Stimulated activated CD8-positive, alpha-beta memory T cell treated with anti-CD3 and anti-CD28 coated beads, Interleukin-7, amount 100 ng/mL, for 1 hour (primary cell): ENCODE measurements around the gene HOXD1.

Experiments
- DNase-seq, 2 donors: peaks; one replicate each; pipeline ENCODE4 v3.0.0-alpha.2; 2020; ENCODE audit warnings: low read depth in 2 of 2

Gene HOXD1

DNA sequence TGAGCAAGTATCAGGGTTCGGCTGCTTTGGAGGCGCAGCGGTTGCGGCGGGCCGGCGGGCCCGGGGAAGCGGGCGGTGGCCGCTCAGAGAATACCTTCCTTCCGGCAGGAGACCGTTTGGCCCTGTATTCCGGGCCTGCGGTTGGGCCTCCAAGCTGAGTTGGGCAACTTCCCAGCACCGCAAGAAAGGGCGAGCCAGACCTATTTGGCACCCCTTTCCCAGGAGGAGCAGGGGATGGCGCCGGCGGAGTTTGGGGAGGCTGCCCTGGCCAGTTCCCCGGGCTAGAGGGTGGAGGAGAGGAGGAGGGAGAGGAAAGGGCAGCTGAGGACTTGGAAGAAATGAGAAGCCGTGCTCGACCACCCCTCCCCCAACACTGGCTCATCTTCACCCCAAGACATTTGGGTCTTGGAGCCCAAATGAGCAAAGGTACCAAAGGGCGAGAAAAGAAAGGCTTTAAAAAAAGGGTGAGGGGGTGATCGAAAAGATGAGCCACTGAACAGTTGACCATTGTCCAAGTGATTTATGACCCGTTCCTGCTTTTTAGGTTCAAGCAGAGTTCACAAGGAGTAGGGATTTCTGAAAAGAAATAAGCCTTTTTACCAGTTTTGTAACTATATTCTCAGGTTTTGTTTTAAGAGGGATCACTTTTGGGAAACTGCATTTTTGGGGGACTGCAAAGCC is 23.0 kb upstream of the HOXD1 start:
- DNase-seq: no peak

DNA sequence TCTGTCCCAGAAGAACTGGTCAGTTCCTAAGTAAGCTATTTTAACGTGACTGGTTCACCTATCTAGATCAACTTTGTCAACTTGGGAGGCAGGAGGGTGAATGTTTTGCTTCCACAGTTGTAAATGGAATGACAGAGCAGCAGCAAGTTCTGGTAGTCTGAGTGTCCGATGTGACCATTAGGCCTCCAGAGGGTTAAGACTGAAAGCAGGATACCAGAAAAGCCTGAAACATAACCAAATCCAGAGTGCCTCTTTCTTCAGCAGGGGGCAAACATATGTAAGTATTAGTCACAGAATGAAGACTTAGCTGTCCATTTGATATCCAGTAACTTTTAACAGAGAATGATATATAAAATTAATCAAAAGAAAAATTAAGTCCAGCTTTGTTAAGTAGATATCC is 22.2 kb upstream of the HOXD1 start:
- DNase-seq: no peak

DNA sequence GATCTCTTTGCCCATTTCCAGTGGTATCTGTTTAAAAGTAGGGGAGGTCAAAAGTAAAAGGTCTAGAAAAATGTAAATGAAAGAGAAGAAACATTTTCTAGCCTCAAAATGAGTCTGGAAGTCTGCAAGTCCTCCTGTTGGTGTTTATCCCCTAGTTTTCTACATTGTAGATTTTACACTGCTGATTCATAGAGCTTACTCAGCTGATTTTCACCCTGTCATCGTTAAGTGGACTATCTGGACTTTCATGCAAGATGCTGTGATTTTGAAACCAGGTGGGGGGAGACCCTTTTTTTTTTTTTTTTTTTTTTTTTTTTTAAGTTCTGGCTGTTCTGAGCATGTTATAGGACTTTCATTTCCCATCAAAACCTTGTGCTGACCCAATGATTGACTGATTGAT is 21.1 kb upstream of the HOXD1 start:
- no peak for DNase-seq

GRCh38 chr2:176169181-176169580 is 19.3 kb upstream of the HOXD1 start:
- no peak for DNase-seq

DNA sequence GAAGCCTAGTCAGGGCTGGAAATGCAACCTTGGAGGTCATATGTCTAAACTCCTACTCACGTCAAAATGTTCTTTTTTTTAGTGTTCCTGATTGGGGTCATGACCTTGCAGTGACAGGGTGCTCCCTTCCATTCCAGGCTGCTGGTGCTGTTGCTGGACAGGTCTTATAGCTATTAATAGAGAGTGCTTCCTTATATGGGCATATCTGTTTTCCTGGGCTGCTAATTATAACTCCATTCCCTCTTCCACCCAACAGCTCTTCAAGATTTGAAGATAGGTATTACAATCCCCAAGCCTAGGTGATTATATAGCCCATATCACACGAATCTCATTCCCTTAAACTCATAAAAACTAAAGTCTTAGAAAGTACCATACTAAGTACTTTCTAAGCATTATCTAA is 18.8 kb upstream of the HOXD1 start:
- no peak for DNase-seq

GRCh38 chr2:176170602-176171305 is 17.7 kb upstream of the HOXD1 start:
- no peak for DNase-seq

GRCh38 chr2:176171351-176172006 is 17.0 kb upstream of the HOXD1 start:
- no peak for DNase-seq

- DNase-seq: no peak
Observed at GRCh38 chr2:176172007-176172894, 16.2 kb upstream of the HOXD1 start.

DNA sequence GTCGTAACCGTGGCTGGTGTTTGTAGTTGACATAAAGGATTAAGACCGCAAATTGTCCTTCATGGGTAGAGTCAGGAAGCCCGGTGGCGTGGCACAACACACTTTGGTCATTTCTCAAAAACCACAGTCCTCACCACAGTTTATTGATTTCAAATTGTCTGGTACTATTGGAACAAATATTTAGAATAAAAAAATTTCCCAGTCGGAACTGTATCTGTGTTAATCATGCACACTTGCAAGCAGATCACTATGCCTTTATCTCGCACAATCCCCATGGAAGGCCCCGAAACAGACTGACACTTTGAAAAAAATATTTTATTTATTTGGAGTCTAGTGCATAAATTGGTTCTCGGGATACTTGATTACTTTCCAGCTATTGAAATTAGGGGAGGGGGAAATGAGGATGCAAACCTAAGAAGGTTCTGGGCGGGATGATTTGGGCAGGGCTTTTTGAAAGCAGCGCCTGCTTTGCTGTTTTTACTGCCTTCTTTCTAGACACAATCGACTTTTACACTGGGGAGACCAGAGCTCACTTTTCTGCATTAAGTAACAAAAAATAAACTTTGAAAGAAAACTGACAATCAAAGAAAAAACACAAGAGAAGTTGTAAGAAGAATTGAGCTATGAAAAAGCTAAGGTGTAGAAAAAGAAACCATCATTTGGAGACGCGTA is 15.4 kb upstream of the HOXD1 start:
- no peak for DNase-seq

- DNase-seq: no peak
Observed at GRCh38 chr2:176173567-176174381, 14.7 kb upstream of the HOXD1 start.

DNA sequence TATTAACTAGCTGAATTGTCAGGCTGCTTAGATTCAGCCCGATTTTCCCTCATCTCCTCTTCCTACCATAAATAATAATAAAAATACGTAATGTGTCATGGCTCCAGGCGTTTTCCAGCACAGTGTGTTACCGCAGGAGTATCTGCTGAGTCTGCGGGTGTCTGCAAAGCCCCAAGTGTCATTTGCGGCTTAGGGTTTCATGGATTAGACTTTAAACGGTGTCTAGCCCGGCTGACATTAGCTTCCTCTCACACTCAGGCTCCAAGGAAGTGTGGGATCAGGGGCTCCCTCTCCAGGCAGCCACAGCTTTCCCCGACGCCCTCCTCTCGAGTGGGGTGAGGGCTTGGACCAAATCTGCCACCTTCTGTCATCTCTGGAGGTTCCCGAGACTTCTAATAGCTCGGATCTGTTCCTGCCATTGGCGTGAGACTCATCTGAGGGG is 14.1 kb upstream of the HOXD1 start:
- DNase-seq: no peak

DNA sequence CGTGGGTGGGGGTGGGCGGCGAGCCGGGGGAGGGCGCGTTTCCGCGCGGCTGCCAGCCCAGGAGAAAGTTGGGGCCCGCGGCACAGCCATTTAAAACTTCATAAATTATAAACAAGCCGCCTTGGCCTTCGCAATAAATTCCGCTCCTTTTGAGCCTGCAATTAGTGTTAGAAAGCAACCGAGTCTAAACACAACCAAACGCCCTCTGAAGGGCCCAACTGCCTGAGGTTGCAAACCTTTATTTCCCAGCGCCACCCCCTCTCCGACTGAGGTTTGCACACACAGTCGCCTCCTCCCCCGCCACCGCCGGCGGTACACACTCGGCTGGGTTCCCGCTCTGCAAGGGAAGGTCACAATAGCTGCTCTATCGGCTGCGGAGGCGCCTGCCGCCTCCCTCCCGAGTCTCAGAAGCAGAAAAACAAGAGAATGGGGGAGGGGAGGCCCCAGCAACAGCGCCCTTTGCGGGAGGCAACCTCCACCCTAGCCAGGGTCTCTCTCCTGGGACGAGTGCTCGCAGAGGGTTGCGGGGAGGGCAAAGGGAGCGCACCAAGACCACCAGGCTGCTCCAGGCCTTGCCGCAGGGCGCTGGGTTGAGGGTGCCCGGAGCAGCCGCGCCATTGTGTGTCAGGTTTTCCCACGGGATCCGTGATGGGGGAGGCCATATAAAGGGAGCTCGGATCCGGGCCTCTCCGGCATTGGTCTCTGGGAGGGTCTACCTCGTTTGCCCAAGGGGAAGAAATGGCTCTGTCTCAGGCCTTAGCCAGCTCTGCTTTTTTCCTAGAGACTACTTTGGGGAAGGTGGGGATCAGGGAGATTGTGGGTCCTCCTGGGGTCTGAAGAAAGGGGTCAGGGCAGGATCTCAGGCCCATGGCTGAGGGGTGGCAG is 13.4 kb upstream of the HOXD1 start:
- DNase-seq: no peak

GRCh38 chr2:176175709-176176607 is 12.5 kb upstream of the HOXD1 start:
- no peak for DNase-seq

DNA sequence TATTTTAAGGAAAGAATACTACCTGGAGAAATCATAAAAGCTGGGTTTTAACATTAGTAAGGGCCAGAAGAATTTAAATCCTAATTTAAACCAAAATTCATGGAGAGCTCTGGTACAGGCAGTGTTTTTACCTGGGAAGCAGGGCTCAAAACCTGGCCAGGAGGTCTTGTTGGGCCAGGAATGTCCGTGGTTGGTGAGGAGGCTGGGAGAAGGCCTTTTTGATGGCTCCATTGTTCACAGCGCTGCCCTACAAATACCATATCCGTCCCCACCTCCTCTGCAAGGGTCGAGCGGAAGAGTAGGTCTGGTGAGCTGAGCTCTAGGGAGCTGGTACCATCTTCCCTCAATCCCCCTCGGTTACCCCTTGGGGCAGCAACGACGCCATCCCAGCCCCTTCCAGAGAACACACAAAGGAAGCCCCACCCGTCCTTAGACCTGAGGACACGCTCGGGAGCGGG is 10.9 kb upstream of the HOXD1 start:
- DNase-seq: no peak

DNA sequence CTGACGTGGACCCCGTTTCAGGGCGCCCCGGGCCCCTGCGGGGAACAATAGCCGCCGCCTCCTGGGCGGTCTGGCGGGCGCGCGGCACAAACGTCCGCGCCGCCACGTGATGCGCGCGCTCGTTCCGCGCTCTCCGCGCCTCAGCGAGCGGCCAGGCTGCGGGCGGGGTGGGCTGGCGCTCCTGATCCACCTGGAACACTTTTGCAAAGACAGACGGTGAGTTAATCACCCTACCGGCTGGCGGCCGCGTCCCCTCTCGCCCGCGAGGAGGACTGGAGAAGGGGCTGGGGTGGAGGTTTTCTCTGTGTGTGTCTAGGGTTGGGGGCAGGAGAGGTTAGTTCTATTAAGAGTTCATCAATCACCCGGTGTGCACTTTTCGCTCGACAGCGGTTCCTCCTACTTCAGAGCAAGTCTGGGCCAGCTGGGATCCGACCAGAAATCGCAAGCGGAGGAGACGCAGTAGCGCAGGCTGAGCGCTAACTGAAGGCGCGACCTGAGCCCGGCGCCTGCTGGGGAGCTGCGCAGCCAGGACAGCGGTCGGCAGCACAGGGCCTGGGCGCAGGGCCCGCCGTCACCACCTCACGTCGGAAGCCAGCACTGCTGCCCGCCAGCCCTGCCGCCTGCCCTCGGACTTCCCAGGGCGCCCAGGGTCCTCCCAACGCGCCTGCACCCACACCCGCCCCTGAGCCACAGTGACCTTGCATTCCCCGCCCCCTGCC is 10.3 kb upstream of the HOXD1 start:
- DNase-seq: no peak

- no peak for DNase-seq
Observed at GRCh38 chr2:176178757-176179295, 9.6 kb upstream of the HOXD1 start.

DNA sequence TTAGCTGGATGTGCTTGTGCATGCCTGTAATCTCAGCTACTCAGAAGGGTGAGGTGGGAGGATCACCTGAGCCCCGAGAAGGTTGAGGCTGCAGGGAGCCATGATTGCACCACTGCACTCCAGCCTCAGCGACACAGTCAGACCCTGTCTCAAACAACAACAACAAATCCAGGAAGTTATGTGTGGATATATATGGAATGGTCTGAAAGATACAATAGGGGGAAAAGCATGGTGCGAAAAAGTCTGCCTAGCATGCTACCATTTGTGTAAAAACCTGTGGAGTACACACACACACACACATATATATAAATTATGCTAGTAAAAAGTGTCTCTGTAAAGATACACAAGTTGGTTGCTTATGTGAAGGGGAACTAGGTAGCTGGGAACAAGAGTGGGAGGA is 6.9 kb upstream of the HOXD1 start:
- DNase-seq: no peak
